A172 (cell line): ENCODE data around the gene C1orf198. TPM values are rescaled to one million over a fixed set of nuclear protein-coding genes. Genes with fewer than 3 reads are reported as not detected.

Experiments used
- DNase-seq: peaks from one replicate; pipeline ENCODE4 v3.0.0-alpha.2; 2015; ENCODE audit warnings: low spot score
- total RNA-seq: library from RNA; depleted of rRNA; stranded (reverse); fragments of >200 nt; shearing (Covaris generic); gene quantifications from 2 replicates; pipeline ENCODE4 v1.2.3, GENCODE V29; 2014

C1orf198 gene
- total RNA-seq, 1 experiment from 2014 or later: 42.9 TPM

DNA sequence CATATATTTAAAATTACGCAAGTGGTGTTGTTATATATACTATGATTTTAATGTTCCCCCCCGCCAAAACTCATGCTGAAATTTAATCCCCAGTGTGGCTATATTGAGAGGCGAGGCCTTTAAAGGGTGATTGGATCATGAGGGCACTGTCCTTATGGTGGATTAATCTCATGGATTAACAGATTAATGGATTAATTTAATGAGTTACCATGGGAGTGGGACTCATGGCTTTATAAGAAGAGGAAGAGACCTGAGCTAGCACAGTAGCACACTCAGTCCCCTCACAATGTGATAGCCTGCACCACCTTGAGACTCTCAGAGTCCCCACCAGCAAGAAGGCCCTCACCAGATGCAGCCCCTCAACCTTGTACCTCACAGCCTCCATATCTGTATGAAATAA lies 34.8 kb downstream of the C1orf198 start:
- DNase-seq: no peak

DNA sequence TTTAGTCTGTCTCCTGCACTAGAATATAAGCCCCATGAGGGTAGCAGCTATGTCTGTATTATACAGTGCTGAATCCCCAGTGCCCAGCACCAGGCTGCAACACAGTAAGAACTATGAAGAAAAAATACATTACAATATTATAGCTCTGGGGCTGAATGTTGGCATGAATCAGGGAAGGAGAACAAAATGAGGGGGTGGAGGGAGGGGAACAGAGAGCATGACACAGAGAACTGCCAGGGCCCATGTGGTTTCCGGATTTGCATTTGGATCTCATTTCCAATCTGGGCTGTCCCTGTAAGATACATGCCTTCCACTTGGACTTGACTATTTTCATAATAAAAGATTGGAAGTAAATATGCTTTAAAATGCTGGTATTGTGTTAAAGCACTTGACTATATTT lies 35.8 kb downstream of the C1orf198 start:
- no peak for DNase-seq

DNA sequence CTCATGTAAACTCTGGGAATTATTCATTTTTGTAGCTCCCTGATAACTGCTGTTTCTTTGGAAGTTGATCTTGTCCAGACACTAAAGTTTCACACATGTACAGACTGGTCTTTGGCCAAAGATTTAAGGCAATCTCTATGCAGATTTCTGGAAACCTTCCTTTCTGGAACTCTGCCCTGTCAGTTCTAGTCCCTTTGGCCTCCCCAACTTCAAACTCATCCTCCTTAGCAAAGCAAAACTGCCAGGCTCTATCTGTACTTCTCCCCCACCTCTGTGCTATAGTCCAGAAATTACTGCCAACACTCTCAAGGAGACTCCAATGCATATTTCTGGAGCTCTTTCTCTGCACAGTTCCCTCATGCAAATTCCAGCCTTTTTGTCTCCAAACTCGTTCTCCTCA lies 36.5 kb downstream of the C1orf198 start:
- DNase-seq: no peak

DNA sequence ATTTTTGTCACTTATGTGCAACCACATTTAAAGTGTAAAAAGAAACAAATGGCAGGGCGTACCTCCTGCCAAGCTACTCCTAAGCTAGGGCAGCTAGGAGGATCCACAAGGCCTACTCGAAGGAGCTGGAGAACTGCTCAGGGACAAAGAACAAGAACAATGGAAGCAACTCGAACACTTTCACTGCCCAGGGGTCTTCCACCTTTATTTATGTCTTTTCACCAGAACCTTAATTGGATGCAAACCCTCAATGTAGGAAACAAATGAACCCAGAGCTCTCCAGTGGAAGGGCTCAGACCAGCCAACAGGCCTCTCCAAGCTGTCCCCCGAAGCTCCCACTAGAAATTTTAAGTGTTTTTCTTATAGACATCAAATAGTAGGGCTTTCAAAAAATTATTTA lies 39.9 kb downstream of the C1orf198 start:
- no peak for DNase-seq

DNA sequence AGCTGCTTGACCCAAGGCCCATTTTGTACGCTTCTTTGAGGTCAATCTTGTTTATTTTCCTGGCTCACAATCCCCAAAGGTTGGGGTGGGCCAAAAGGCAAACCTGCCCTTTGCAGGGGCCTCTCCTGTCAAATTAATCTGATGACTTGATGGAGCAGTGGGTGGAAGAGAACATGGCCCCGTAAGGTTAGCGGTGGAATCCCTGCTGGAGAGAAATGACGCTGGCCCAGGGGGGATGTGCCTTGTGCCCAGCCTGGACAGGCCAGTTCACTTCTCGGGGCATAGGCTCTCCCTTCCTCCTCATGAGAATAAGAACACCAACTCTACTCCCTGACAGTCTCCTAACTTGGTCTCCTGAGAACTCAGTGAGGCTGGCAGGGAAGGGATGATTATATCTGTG lies 40.5 kb downstream of the C1orf198 start:
- no peak for DNase-seq

DNA sequence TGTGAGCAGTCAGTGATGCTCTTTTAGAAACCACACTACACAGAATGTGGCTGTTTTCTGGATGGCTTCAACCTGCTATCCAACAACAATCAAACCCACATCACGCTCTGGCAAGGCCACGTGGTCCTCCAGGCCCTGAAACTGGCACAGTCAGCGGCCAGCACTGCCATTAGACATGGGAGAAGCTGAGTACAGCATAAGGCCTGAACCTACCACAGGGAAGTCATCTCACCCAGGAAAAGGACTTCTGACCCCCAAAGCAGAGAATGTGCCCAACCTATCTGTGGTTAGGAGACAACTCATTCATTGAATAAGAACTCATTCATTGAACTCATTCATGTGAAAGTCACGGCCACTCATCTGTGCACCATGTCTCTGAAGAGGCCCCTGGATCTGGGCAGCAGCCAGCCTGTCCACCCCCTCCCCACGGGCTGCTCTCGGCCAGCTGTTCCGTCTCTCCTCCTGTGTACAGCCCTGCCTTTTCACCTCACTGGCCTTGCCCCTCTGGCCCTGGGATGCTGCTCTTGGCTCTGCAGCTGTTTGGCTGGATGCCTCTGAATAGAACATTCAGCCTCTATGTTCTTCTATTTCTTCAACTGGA lies 41.1 kb downstream of the C1orf198 start:
- no peak for DNase-seq

DNA sequence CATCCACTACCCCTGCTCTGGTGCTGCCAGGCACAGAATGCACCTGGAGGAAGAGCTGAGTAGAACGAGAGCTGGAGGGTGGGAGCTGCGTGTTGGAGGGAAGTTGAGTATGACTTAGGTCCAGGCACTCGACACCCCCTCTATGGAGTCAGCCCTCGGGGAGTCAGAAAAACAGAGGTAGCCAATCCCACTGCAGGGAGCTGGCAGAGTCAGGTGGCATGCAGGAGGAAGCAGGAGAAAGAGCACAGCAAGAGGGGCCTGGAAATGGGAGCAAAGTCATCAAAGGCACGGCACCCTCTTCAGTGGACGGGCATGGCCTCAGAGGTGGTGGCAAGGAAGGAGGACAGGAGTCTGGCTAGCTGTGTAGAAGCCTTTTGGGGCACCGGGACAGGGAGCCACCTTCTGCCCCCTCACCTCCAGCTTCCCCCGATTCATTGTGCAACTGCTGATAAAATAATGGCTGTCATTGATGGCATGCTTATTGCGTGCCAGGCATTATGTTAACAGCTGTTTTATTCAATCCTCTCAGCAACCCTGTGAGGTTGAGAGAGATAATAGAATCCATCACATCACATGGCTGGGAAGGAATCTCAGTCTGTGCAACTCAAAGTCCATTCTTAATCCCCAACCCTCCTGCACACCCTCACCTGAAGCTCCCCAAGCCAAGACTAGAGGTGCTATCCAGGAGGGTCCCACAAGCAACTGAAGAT lies 42.0 kb downstream of the C1orf198 start:
- DNase-seq: no peak

DNA sequence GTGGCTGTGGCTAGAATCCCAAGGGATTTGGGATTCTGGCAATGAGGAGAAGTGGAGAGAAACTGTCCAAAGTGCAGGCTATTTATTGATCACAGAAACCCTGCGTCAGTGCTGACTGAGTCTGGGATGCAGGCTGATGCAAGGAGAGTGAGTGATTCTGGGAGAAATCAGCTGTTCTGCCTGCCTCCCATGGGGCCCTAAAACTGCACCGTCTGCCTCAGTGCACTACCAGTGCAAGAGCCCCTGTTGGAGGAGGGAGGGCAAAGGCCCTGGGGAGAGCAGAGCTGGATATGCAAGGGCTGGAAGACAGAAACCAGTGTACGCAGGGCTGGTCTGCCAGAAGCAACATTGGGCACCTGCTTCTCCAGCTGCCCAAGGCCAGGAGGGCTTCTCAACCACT lies 42.6 kb downstream of the C1orf198 start:
- no peak for DNase-seq

DNA sequence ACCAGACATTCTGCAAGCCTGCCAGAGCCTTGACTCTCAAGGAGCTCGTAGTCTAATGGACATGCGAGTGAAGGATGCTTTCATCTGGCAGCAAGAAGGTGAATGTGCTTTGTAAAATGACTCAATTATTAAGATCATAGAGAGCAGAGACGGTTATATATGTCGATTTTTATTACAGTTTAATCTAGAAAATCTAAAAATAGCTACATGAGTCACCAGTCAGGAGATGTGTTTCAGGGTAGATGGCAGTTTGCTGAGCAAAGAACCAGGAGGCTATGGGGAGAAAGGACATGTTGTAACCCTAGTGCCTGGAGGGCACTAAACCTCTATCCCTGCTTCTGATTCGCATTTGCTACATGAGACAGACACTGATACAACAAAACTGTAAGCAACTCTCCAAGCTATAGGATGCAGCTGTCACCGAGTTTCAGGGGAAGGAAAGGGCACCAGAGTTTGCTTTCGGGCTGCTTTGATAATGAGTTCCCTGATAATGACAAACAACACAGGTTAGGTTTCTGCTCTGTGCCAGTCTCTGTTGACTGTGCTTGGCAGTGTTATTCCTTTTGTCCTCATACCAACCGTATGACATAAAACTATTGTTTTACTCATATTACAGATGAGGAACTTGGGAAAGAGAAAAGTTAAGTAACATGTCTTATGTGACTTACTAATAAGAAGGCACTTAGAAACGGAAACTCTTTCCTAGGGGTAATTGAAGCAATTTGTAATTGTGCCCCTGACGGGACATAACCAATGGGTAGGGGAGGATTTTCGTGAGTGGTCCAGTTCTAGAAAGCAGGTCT lies 43.2 kb downstream of the C1orf198 start:
- DNase-seq: peak; percentile 81

DNA sequence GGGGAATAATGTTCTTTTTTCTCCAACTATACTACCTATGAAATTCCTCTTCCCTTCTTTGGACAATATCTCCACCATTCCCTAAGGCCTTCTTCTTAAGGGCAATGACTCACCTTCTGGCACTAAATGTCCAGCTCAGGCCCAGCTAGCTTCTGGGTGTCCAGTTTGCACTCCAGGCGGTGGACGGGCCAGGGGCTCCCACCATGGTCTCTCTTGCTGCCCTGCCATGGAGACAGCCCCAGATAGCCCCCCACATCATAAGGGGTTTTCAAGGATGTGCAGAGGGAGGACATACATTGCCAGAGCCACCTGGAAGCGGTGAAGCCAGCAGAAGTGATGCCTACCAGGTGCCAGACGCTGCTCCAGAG lies 43.8 kb downstream of the C1orf198 start:
- DNase-seq: peak; percentile 34

DNA sequence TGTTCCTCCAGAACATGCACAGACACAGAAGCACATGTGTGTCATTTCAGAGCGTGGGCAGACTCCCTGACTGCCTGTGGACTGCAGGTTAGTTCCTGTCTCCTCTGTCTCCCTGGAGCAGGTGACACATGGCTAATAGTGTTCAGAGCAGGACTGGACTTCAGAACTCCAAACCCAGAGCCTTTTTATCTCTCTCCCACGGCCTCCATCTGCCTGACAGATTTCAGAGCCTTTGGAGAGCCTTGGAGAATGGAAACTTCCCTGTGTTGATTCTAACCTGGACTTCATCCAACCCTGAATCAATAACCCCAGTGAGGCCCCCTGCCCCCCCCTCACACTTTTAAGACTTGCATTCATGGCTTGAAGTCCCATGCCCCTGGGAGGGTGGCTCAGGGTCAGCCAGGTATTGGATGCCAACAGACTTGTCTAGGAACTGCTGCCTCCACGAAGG lies 44.4 kb downstream of the C1orf198 start:
- no peak for DNase-seq

DNA sequence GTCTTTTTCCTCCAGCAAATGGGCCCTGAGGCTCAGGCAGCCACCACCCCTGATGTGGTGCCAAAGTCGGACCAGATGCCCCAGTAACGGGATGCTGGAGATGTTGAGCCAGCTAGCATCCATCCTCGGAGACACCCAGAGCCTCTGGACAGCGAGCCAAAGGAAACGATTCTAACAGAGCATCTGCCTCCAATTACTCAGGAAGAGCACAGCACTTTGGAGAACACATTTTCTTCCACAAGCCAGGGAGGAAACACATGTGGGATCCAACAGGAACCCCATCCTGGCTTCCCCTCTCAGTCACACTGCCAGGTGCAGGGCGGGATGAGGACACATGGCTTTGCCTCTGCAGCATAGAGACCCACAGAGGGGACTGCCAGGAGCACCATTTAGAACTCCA lies 44.9 kb downstream of the C1orf198 start:
- DNase-seq: no peak

DNA sequence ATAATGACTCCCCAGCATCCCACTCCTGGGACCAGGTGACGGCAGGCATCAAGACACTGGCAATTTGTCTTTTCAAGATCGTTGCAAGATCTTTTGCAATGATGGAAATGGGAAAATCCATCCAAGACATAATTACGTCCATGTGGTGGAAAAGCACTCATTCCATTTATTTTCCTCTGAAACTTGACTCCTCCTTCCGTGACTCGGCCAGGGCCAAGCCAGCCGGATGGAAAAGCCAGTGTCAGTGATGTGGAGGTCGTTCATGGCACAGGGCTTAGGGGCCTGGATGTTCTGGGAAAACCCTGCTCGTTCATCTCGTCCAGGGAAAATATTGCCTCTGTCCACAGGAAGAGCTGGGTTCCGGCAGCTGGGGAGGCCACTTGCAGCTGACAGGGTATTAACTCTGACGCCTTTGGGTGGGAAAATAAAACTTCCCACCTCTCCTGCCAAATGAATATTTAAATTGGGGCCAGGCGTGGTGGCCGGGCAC lies 46.2 kb downstream of the C1orf198 start:
- DNase-seq: no peak

DNA sequence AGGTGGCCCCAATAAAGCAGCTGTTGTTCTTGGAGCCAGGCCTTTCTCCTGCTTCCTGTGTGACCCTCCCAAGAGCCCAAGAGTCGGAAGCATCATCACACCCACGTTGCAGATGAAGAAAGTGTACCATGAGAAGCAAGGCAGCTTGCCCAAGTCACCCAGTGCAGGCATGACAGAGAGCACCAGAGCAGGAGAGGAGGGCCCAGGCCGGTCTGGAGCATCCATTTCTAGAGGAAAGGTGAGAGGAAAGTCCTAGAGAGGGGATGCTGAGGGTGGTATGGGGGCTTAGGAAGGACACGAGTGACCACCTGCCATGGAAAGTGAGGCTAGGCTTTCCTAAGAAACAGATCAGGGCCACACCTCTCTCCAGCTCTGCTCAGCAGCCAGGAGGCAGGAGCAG lies 47.0 kb downstream of the C1orf198 start:
- DNase-seq: no peak

DNA sequence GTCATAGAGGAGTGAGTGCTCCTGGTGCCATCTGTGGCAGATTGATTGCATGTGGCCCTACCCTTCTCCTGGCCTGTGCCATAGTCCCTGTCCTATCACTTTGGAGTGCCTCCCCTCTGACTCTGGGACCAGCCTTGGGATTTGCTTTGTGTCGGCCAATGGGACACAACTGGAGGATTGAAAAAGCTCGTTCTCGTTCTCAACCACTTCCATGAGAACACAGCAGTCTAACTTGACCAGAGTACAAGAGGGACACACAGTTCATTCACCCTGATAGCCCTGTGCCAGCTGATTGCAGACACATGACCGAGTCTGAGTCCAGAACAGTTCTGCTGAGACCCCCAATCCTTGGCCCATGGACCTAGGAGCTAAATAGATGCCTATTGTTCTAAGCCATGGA lies 47.8 kb downstream of the C1orf198 start:
- DNase-seq: no peak

DNA sequence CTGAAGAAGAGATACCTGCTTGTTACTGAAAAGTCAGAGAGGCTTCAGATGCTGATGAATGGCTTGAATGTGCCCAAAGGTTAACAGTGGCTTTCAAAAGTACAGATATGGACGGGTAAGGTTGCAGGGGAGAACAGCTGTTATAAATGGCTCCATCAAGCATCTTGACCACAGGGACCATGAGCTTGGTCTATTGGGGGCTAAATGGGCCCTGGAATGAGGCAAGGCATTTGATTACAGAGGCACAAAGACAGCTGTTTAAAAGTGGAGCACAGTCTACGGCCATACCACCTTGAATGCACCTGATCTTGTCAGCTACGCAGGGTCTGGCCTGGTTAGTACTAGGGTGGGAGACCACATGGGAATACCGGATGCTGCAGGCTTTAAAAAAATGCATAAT lies 48.3 kb downstream of the C1orf198 start:
- DNase-seq: no peak

DNA sequence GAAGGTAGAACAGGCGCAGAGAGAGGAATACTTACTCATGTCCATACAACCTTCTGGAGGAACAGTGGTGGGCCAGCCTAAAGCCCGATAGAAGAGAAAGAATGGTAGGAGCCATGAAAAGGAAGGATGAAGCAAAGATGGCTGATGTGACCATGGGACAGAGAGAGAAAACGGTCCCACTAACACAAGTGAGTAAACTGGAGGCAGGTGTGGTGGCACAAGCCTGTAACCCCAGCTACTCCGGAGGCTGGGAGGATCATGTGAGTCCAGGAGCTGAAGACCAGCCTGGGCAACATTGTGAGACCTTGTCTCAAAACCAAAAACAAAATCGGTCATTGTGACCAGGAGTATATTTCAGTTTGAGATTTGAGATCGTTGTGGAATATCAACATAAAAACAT lies 49.4 kb downstream of the C1orf198 start:
- no peak for DNase-seq

DNA sequence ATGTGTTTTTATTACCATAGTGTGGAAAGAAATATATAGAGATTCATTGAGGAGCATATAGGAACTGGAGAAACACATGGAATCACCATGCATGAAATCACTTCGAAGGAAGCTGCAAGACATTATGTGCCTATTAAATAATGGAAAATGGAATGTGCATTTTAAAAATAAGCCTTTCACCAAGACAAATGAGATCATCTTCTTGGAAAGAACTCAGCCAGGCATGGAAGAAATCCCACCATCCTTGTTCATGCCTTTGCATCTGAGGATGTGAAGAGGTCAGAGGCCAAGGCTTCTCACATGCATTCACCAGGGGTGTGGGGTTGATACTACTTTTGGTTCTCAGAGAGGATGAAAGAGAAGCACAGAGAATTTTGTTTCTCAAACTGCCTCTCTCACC lies 50.0 kb downstream of the C1orf198 start:
- DNase-seq: no peak

DNA sequence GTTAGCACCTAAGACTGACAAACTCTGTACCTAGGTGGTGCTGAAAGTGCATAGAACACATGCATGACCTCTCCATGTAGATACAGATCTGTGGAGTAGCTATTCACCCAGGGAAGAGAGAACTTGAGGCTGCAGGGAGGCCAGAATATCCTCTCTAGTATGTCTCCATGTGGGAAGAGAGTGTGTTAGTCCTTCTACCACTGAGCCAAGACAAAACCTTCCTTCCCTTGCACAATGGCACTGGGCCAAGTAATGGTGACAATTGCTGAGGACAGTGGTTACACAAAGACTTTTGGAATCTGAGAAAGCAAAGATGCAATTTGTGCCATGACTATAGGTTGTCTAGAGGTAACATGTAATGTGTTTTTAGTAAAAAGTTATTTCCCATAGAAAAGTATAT lies 52.3 kb downstream of the C1orf198 start:
- DNase-seq: no peak

DNA sequence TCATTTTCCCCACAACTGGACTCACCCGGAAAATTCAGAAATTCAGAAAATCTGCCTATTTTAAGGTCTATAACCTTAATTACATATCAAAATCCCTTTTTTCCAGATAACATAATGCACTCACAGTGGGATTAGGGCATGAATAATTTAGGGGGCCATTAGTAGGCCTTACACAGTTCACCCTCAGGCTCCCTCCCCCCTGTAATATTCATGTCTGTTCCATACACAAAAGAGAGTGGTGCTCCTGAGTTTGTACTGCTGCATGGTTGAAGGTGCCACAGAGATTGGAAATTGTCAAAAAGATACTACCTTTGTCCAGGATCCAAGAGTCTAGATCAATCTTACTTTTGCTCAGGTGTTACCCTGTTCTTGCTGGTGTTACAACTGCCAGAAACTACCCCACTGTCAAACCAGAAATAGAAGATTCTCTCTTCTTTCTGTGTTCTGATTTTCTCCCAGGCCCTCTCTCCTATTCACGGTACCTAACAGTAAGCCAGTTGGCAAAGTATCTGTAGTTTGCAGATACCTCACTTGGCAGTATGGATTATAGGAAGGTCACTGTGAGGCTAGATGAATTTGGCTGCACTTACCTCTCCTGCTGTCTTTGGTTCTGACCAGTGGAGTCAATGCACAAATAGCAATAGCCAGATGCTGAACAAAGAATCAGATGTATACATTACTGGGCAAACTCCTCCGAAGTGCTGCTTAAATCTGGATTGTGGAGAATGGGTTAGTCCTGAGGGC lies 53.2 kb downstream of the C1orf198 start:
- no peak for DNase-seq

DNA sequence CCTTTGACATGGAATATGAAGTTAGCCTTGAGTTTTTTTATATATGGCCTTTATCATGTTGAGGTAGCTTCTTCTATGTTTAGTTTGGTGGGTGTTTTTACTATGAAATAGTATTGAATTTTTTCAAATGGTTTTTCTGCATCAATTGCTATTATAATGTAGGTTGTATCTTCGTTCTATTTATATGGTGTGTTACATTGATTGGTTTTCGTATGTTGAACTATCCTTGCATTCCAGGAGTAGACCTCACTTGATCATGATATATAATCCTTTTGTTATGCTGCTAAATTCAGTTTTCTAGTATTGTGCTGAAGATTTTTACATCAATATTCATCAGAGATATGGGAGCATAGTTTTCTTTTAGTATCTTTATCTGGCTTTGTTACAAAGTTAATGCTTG lies 55.8 kb downstream of the C1orf198 start:
- DNase-seq: no peak
